Activated T-cell treated with anti-CD3 and anti-CD28 coated beads, Interleukin-2, amount 50 U/mL, for 48 hours (primary cell): ENCODE results near the gene MAP2.

ENCODE experiments used
- DNase-seq, 2 experiments: peaks; one replicate each; pipeline ENCODE4 v3.0.0-alpha.2; 2020

MAP2 gene

GRCh38 chr2:209600341-209601171 is 176.7 kb downstream of the MAP2 start:
- no peak for DNase-seq

- DNase-seq = no peak
These were observed 177.7 kb downstream of the MAP2 start for GRCh38 chr2:209601497-209601896.

- DNase-seq = no peak
These were observed 178.4 kb downstream of the MAP2 start for GRCh38 chr2:209602259-209602658.

- DNase-seq = no peak
These were observed 185.7 kb downstream of the MAP2 start for GRCh38 chr2:209609531-209609930.

- no peak for DNase-seq
These were observed 186.8 kb downstream of the MAP2 start for GRCh38 chr2:209610631-209611030.

- no peak for DNase-seq
These were observed 189.9 kb downstream of the MAP2 start for GRCh38 chr2:209613649-209614305.

GRCh38 chr2:209614690-209615369 is 191.0 kb downstream of the MAP2 start:
- DNase-seq = no peak

- DNase-seq = no peak
These were observed 195.9 kb downstream of the MAP2 start for GRCh38 chr2:209619782-209620181.

- no peak for DNase-seq
These were observed 200.5 kb downstream of the MAP2 start for GRCh38 chr2:209624192-209624938.

- DNase-seq = no peak
These were observed 205.8 kb downstream of the MAP2 start for GRCh38 chr2:209629597-209629996.

- DNase-seq = no peak
These were observed 210.1 kb downstream of the MAP2 start for GRCh38 chr2:209633911-209634310.

GRCh38 chr2:209636076-209636475 is 212.2 kb downstream of the MAP2 start:
- DNase-seq = no peak

- no peak for DNase-seq
These were observed 213.4 kb downstream of the MAP2 start for GRCh38 chr2:209637293-209637692.

GRCh38 chr2:209638346-209638745 is 214.5 kb downstream of the MAP2 start:
- DNase-seq = no peak

- DNase-seq = no peak
These were observed 216.5 kb downstream of the MAP2 start for GRCh38 chr2:209640358-209640757.

GRCh38 chr2:209642146-209642820 is 218.4 kb downstream of the MAP2 start:
- DNase-seq = no peak

- DNase-seq = no peak
These were observed 221.0 kb downstream of the MAP2 start for GRCh38 chr2:209644842-209645241.

- DNase-seq = no peak
These were observed 224.9 kb downstream of the MAP2 start for GRCh38 chr2:209648714-209649113.

GRCh38 chr2:209653134-209653533 is 229.3 kb downstream of the MAP2 start:
- DNase-seq = no peak

- no peak for DNase-seq
These were observed 237.5 kb downstream of the MAP2 start for GRCh38 chr2:209661286-209661894.

GRCh38 chr2:209662021-209662420 is 238.2 kb downstream of the MAP2 start:
- no peak for DNase-seq

GRCh38 chr2:209663139-209663538 is 239.3 kb downstream of the MAP2 start:
- no peak for DNase-seq
